WTC11 (cell line): ENCODE data around the gene CREBBP. TPM values are rescaled to one million over a fixed set of nuclear protein-coding genes. Genes with fewer than 3 reads are reported as not detected.

ENCODE experiments used
- ATAC-seq: fragments of 200-7000 bp; cut with Tn5 transposase; 2 replicates; pipeline ENCODE4 v1.10.0; 2021; ENCODE audit warnings: mild to moderate bottlenecking, moderate library complexity
- CTCF ChIA-PET: fragments of 300-600 bp; sonication (Branson Sonifier 250); formaldehyde crosslinking; loops from one replicate; lab custom pipeline; 2021; ENCODE audit warnings: antibody characterized with exemption; lab: Charles Lee
- POLR2A ChIA-PET: fragments of 350-600 bp; sonication (Branson Sonifier 250); formaldehyde crosslinking; loops from one replicate; lab custom pipeline; 2021; ENCODE audit warnings: antibody characterized with exemption; lab: Charles Lee
- DNase-seq: peaks from one replicate; pipeline ENCODE4 v3.0.0; 2021; ENCODE audit warnings: low spot score
- H3K27ac Mint-ChIP-seq: 2 replicates; pipeline ENCODE4 v1.8.0; 2021; ENCODE audit warnings: mixed read lengths
- H3K27me3 Mint-ChIP-seq: 2 replicates; pipeline ENCODE4 v1.8.0; 2021; ENCODE audit warnings: low read depth, mild to moderate bottlenecking, moderate library complexity, mixed read lengths
- H3K36me3 Mint-ChIP-seq: 2 replicates; pipeline ENCODE4 v1.8.0; 2021; ENCODE audit warnings: mixed read lengths
- H3K4me1 Mint-ChIP-seq: 2 replicates; pipeline ENCODE4 v1.8.0; 2022; ENCODE audit warnings: mixed read lengths
- H3K4me3 Mint-ChIP-seq: 2 replicates; pipeline ENCODE4 v1.8.0; 2021; ENCODE audit warnings: mild to moderate bottlenecking, moderate library complexity, mixed read lengths
- H3K9me3 Mint-ChIP-seq: 2 replicates; pipeline ENCODE4 v1.8.0; 2021; ENCODE audit warnings: mixed read lengths
- ATF3 ChIP-seq: sonication (generic); formaldehyde crosslinking; conservative IDR thresholded peaks from 2 replicates; pipeline ENCODE4 v1.8.1; 2022; ENCODE audit warnings: mild to moderate bottlenecking, missing genetic modification reagents
- ETV6 ChIP-seq: sonication (generic); formaldehyde crosslinking; IDR thresholded peaks from 2 replicates; pipeline ENCODE4 v1.8.1; 2022; ENCODE audit warnings: mild to moderate bottlenecking, missing genetic modification reagents
- KAT7 ChIP-seq: sonication (generic); formaldehyde crosslinking; IDR thresholded peaks from 2 replicates; pipeline ENCODE4 v1.8.1; 2023; ENCODE audit warnings: missing genetic modification reagents, mild to moderate bottlenecking, borderline replicate concordance
- MAX ChIP-seq: sonication (generic); formaldehyde crosslinking; IDR thresholded peaks from 2 replicates; pipeline ENCODE4 v1.8.0; 2022; ENCODE audit warnings: mild to moderate bottlenecking, missing genetic modification reagents
- PRDM15 ChIP-seq: sonication (generic); formaldehyde crosslinking; IDR thresholded peaks from 2 replicates; pipeline ENCODE4 v1.8.0; 2022; ENCODE audit warnings: missing genetic modification reagents
- ZNF396 ChIP-seq: fragments of 250-450 bp; sonication (Bioruptor Pico); IDR thresholded peaks from 2 replicates; pipeline ENCODE4 v1.8.0; 2021; ENCODE audit warnings: mild to moderate bottlenecking, moderate library complexity, borderline replicate concordance
- ZNF416 ChIP-seq: fragments of 250-450 bp; sonication (Bioruptor Pico); IDR thresholded peaks from 2 replicates; pipeline ENCODE4 v1.9.0; 2021; ENCODE audit warnings: mild to moderate bottlenecking, inconsistent platforms
- total RNA-seq: library from RNA; stranded (reverse); gene quantifications from 3 replicates; pipeline ENCODE4 v1.2.3, GENCODE V29; 2021
- TF ChIP-seq, protein P1 (sequence below): sonication (generic); formaldehyde crosslinking; IDR thresholded peaks from 2 replicates; pipeline ENCODE4 v1.8.1; 2022; ENCODE audit warnings: low read depth, missing genetic modification reagents, borderline replicate concordance
- TF ChIP-seq, protein P2 (sequence below): sonication (generic); formaldehyde crosslinking; IDR thresholded peaks from 2 replicates; pipeline ENCODE4 v1.8.0; 2023; ENCODE audit warnings: mild to moderate bottlenecking, missing genetic modification reagents
- TF ChIP-seq, protein P3 (sequence below): sonication (generic); formaldehyde crosslinking; IDR thresholded peaks from 2 replicates; pipeline ENCODE4 v1.8.1; 2023; ENCODE audit warnings: mild to moderate bottlenecking, moderate library complexity, missing genetic modification reagents

Gene CREBBP
- total RNA-seq, 1 experiment from 2014 or later = 49.6 TPM

- H3K4me3 Mint-ChIP-seq = no peak overlapping the region
- DNase-seq (no peak), ATAC-seq (no peak)
- TF ChIP-seq MAX (CRISPR knock-in tag) (no peak), ATF3 (CRISPR knock-in tag) (no peak), PRDM15 (CRISPR knock-in tag) (no peak), ZNF416 (CRISPR knock-in tag) (no peak)
- TF ChIP-seq, protein P1, sequence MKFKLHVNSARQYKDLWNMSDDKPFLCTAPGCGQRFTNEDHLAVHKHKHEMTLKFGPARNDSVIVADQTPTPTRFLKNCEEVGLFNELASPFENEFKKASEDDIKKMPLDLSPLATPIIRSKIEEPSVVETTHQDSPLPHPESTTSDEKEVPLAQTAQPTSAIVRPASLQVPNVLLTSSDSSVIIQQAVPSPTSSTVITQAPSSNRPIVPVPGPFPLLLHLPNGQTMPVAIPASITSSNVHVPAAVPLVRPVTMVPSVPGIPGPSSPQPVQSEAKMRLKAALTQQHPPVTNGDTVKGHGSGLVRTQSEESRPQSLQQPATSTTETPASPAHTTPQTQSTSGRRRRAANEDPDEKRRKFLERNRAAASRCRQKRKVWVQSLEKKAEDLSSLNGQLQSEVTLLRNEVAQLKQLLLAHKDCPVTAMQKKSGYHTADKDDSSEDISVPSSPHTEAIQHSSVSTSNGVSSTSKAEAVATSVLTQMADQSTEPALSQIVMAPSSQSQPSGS (CRISPR knock-in tag) = no peak
- peaks cover 76% of the 10 kb centered on the region for H3K36me3 Mint-ChIP-seq
- peaks cover 4% of the 10 kb centered on the region; the same call in 1 of the 2 replicates for H3K9me3 Mint-ChIP-seq
- no peaks in the 10 kb centered on the region for H3K27me3 Mint-ChIP-seq
- ChIA-PET CTCF (no interaction called here), POLR2A (no interaction called here)
- H3K27ac Mint-ChIP-seq = no peak overlapping the region
- H3K4me1 Mint-ChIP-seq = no peaks in the 10 kb centered on the region
Observed at GRCh38 chr16:3681206-3681605, 199.3 kb downstream of the CREBBP start.

DNA sequence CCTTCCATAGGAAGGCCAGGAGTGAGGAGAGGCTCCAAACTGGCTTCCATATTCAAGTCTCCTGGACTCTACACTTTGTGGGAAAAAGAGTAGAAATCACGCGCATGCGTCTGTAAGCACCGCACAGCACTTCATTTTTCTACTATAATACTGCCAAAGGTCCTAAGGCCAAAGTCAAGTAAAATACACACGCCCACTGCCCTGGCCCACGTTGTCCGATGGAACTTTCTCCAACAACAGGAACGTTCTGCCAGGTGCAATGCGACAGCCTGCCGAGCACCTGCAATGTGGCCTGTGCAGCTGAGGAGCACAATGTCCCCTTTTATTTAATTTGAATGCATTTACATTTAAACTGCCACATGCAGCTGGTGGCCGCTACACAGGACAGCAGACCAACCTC lies 202.5 kb downstream of the CREBBP start:
- no peak overlapping the region for H3K27ac Mint-ChIP-seq
- CTCF ChIA-PET = interaction anchor here (1.7 kb wide), 1 partner anchor 23 kb away, joined by 5 read pairs; the partner anchor contains the start of gene DNASE1
- no peaks in the 10 kb centered on the region for H3K4me1 Mint-ChIP-seq
- POLR2A ChIA-PET = no interaction called here
- no peak overlapping the region for H3K4me3 Mint-ChIP-seq
- DNase-seq = no peak
- peaks cover 78% of the 10 kb centered on the region for H3K36me3 Mint-ChIP-seq
- H3K9me3 Mint-ChIP-seq = peaks cover 4% of the 10 kb centered on the region; the same call in 1 of the 2 replicates
- H3K27me3 Mint-ChIP-seq = no peaks in the 10 kb centered on the region
- no peak for ATAC-seq
- TF ChIP-seq KAT7 (CRISPR knock-in tag) = no peak
- TF ChIP-seq, protein P2, sequence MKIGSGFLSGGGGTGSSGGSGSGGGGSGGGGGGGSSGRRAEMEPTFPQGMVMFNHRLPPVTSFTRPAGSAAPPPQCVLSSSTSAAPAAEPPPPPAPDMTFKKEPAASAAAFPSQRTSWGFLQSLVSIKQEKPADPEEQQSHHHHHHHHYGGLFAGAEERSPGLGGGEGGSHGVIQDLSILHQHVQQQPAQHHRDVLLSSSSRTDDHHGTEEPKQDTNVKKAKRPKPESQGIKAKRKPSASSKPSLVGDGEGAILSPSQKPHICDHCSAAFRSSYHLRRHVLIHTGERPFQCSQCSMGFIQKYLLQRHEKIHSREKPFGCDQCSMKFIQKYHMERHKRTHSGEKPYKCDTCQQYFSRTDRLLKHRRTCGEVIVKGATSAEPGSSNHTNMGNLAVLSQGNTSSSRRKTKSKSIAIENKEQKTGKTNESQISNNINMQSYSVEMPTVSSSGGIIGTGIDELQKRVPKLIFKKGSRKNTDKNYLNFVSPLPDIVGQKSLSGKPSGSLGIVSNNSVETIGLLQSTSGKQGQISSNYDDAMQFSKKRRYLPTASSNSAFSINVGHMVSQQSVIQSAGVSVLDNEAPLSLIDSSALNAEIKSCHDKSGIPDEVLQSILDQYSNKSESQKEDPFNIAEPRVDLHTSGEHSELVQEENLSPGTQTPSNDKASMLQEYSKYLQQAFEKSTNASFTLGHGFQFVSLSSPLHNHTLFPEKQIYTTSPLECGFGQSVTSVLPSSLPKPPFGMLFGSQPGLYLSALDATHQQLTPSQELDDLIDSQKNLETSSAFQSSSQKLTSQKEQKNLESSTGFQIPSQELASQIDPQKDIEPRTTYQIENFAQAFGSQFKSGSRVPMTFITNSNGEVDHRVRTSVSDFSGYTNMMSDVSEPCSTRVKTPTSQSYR (CRISPR knock-in tag) = no peak

- POLR2A ChIA-PET = interaction anchor here (0.6 kb wide), 1 partner anchor 173 kb away, joined by 5 read pairs; no protein-coding TSS in a partner anchor
Observed at GRCh38 chr16:3675601-3676130, 204.8 kb downstream of the CREBBP start.

More at GRCh38 chr16:3675601-3676130, 204.8 kb downstream of the CREBBP start:
- DNase-seq (no peak), ATAC-seq (no peak)
- TF ChIP-seq, protein P3, sequence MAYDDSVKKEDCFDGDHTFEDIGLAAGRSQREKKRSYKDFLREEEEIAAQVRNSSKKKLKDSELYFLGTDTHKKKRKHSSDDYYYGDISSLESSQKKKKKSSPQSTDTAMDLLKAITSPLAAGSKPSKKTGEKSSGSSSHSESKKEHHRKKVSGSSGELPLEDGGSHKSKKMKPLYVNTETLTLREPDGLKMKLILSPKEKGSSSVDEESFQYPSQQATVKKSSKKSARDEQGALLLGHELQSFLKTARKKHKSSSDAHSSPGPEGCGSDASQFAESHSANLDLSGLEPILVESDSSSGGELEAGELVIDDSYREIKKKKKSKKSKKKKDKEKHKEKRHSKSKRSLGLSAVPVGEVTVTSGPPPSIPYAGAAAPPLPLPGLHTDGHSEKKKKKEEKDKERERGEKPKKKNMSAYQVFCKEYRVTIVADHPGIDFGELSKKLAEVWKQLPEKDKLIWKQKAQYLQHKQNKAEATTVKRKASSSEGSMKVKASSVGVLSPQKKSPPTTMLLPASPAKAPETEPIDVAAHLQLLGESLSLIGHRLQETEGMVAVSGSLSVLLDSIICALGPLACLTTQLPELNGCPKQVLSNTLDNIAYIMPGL (CRISPR knock-in tag) = no peak
- TF ChIP-seq ETV6 (CRISPR knock-in tag) = no peak
- no peak for TF ChIP-seq ZNF396 (CRISPR knock-in tag)
- H3K9me3 Mint-ChIP-seq = no peaks in the 10 kb centered on the region
- H3K27ac Mint-ChIP-seq = no peak overlapping the region
- H3K27me3 Mint-ChIP-seq = no peaks in the 10 kb centered on the region
- H3K36me3 Mint-ChIP-seq = peaks cover 71% of the 10 kb centered on the region
- no peak overlapping the region for H3K4me3 Mint-ChIP-seq
- H3K4me1 Mint-ChIP-seq = no peaks in the 10 kb centered on the region
- CTCF ChIA-PET = interaction anchor here (1.7 kb wide), 1 partner anchor 15 kb away, joined by 6 read pairs; no protein-coding TSS in a partner anchor

Other genes starting within 250 kb of the CREBBP start
- 13.5 to 15.7 TPM (median 13.9 TPM) in 3 replicates for gene DNASE1, start 226.0 kb downstream of the CREBBP start, total RNA-seq
- 275 to 290 TPM (median 285 TPM) in 3 replicates for gene TRAP1, start 163.2 kb downstream of the CREBBP start, total RNA-seq
- gene ADCY9, start 235.7 kb upstream of the CREBBP start, total RNA-seq = 9.5 to 11.5 TPM (median 10.0 TPM) in 3 replicates